ENCODE measurements around the gene CD276.

The CD276 gene

GRCh38 chr15:73710321-73710720, 26.1 kb downstream of the CD276 start:
- H3K36me3 ChIP-seq (ENCODE audit: low read length), result no peaks in the 10 kb centered on the region
- no peaks in the 10 kb centered on the region for H3F3A ChIP-seq (ENCODE audit: insufficient read depth)
- no peak overlapping the region for H3K27ac ChIP-seq (ENCODE audit: low read depth, low read length)
- no peak overlapping the region for H3K4me3 ChIP-seq (ENCODE audit: insufficient read depth, low read length, poor library complexity, severe bottlenecking)
- no peaks in the 10 kb centered on the region for H3K9me3 ChIP-seq (ENCODE audit: insufficient read depth, low read length)
- no peak overlapping the region for H3K4me2 ChIP-seq (ENCODE audit: low read depth, low read length, poor library complexity, severe bottlenecking)
- no peaks in the 10 kb centered on the region for H3K27me3 ChIP-seq (ENCODE audit: low read length)
- H3K9me2 ChIP-seq (replicated peaks; ENCODE audit: insufficient read depth, low read length), result no peaks in the 10 kb centered on the region
- no peak overlapping the region for H2AFZ ChIP-seq (ENCODE audit: low read depth, low read length, severe bottlenecking)
- H3K79me2 ChIP-seq (ENCODE audit: insufficient read depth, low read length), result no peaks in the 10 kb centered on the region
- TF ChIP-seq EZH2phosphoT487 (conservative IDR thresholded peaks at IDR 0.05; ENCODE audit: low read length), result no peak
- TF ChIP-seq CTCF (IDR thresholded peaks at IDR 0.05; ENCODE audit: insufficient read depth, low read length, poor library complexity, severe bottlenecking), result no peak
- no peaks in the 10 kb centered on the region for H4K20me1 ChIP-seq (ENCODE audit: low read depth, low read length)
- no peak overlapping the region for H3K9ac ChIP-seq (ENCODE audit: low read length)

GRCh38 chr15:73711526-73711925, 27.3 kb downstream of the CD276 start:
- Histone ChIP-seq H3K9me3 (ENCODE audit: insufficient read depth, low read length) (no peaks in the 10 kb centered on the region), H3K79me2 (ENCODE audit: insufficient read depth, low read length) (no peaks in the 10 kb centered on the region), H2AFZ (ENCODE audit: low read depth, low read length, severe bottlenecking) (no peak overlapping the region), H3K27ac (ENCODE audit: low read depth, low read length) (no peak overlapping the region), H3K9ac (ENCODE audit: low read length) (no peak overlapping the region), H3F3A (ENCODE audit: insufficient read depth) (no peaks in the 10 kb centered on the region), H3K4me2 (ENCODE audit: low read depth, low read length, poor library complexity, severe bottlenecking) (no peak overlapping the region), H3K27me3 (ENCODE audit: low read length) (no peaks in the 10 kb centered on the region), H3K4me3 (ENCODE audit: insufficient read depth, low read length, poor library complexity, severe bottlenecking) (no peak overlapping the region), H3K9me2 (replicated peaks; ENCODE audit: insufficient read depth, low read length) (no peaks in the 10 kb centered on the region), H4K20me1 (ENCODE audit: low read depth, low read length) (no peaks in the 10 kb centered on the region), H3K36me3 (ENCODE audit: low read length) (no peaks in the 10 kb centered on the region)
- TF ChIP-seq CTCF (IDR thresholded peaks at IDR 0.05; ENCODE audit: insufficient read depth, low read length, poor library complexity, severe bottlenecking) (no peak), EZH2phosphoT487 (conservative IDR thresholded peaks at IDR 0.05; ENCODE audit: low read length) (no peak)

- no peaks in the 10 kb centered on the region for H3K9me2 ChIP-seq (replicated peaks; ENCODE audit: insufficient read depth, low read length)
- no peak overlapping the region for H3K9ac ChIP-seq (ENCODE audit: low read length)
- no peak overlapping the region for H3K4me3 ChIP-seq (ENCODE audit: insufficient read depth, low read length, poor library complexity, severe bottlenecking)
- no peak overlapping the region for H3K4me2 ChIP-seq (ENCODE audit: low read depth, low read length, poor library complexity, severe bottlenecking)
- no peaks in the 10 kb centered on the region for H3K9me3 ChIP-seq (ENCODE audit: insufficient read depth, low read length)
- TF ChIP-seq EZH2phosphoT487 (conservative IDR thresholded peaks at IDR 0.05; ENCODE audit: low read length) (no peak), CTCF (IDR thresholded peaks at IDR 0.05; ENCODE audit: insufficient read depth, low read length, poor library complexity, severe bottlenecking) (no peak)
- no peak overlapping the region for H2AFZ ChIP-seq (ENCODE audit: low read depth, low read length, severe bottlenecking)
- H3K36me3 ChIP-seq (ENCODE audit: low read length), result no peaks in the 10 kb centered on the region
- no peaks in the 10 kb centered on the region for H3K79me2 ChIP-seq (ENCODE audit: insufficient read depth, low read length)
- H3K27ac ChIP-seq (ENCODE audit: low read depth, low read length), result no peak overlapping the region
- no peaks in the 10 kb centered on the region for H3K27me3 ChIP-seq (ENCODE audit: low read length)
- no peaks in the 10 kb centered on the region for H3F3A ChIP-seq (ENCODE audit: insufficient read depth)
- H4K20me1 ChIP-seq (ENCODE audit: low read depth, low read length), result no peaks in the 10 kb centered on the region
Measured at GRCh38 chr15:73712107-73712506, 27.9 kb downstream of the CD276 start.

All from SU-DHL-6 (cell line).